Thyroid gland (tissue), 4 donors: ENCODE measurements around the gene DNAH14. TPM values are rescaled to one million over a fixed set of nuclear protein-coding genes. Genes with fewer than 3 reads are reported as not detected.
"Not testable (repeated sequence)": the region's sequence is repeated elsewhere in the genome, so short reads cannot be mapped to it uniquely, and the experiment has no call there.

Source experiments
- DNase-seq, 2 donors: peaks; one replicate each; pipeline ENCODE4 v3.0.0-alpha.2; 2019
- H3K27ac ChIP-seq, 3 donors: fragments of 200-600 bp; sonication (generic); 1 replicate in 2 of 3; 2 replicates in 1 of 3; pipeline ENCODE4 v1.5.1; 2016 to 2019; ENCODE audit warnings: mild to moderate bottlenecking in 1 of 3, moderate library complexity in 1 of 3
- H3K27me3 ChIP-seq: fragments of 200-600 bp; sonication (generic); one replicate; pipeline ENCODE4 v1.5.1; 2019
- H3K36me3 ChIP-seq, 2 donors: fragments of 200-600 bp; sonication (generic); one replicate each; pipeline ENCODE4 v1.5.1; 2016 to 2019
- H3K4me1 ChIP-seq, 2 donors: fragments of 200-600 bp; sonication (generic); one replicate each; pipeline ENCODE4 v1.5.1; 2017 to 2019
- H3K4me3 ChIP-seq, 3 donors: fragments of 200-600 bp; sonication (generic); replicated peaks in 1 of 3; 1 replicate in 2 of 3; 2 replicates in 1 of 3; pipeline ENCODE4 v1.5.1; 2016; ENCODE audit warnings: mild to moderate bottlenecking in 1 of 3
- H3K9me3 ChIP-seq: fragments of 200-600 bp; sonication (generic); one replicate; pipeline ENCODE4 v1.5.1; 2017
- CTCF ChIP-seq, 6 experiments: fragments of 200-600 bp in 3 of 6; fragments of 450-650 bp in 3 of 6; sonication (generic) in 3 of 6; IDR thresholded peaks; one replicate each; pipeline ENCODE4 v1.5.1; 2016 to 2019; ENCODE audit warnings: antibody characterized with exemption in 6 of 6, mild to moderate bottlenecking in 2 of 6, inconsistent platforms in 1 of 6, moderate library complexity in 1 of 6
- POLR2A ChIP-seq, 2 donors: fragments of 450-650 bp; IDR thresholded peaks; one replicate each; pipeline ENCODE4 v1.6.1; 2017; ENCODE audit warnings: antibody characterized with exemption in 2 of 2, mild to moderate bottlenecking in 2 of 2, moderate library complexity in 1 of 2
- WGBS, 2 donors: methylation state at CpG; one replicate each; pipeline ENCODE4 v1.1.5; 2017; 5-methylcytosine and 5-hydroxymethylcytosine counted together
- intact Hi-C: fragments of 100-400 bp; cut with DNase I; formaldehyde crosslinking; loops from one replicate; pipeline ENCODE4 v1.15.1; 2023
- total RNA-seq, 4 donors: library from RNA; depleted of rRNA; stranded (reverse); fragments of >200 nt; gene quantifications; one replicate each; pipeline ENCODE4 v1.2.3, GENCODE V29; 2016

Gene DNAH14
- total RNA-seq, 4 donors from 2014 or later = 60.5 to 75.9 (median 69.2) TPM

GRCh38 chr1:224957696-224958095 lies 28.2 kb downstream of the DNAH14 start:
- DNase-seq = no peak
- 84 to 85% methylated on average over 3 of the region's 3 CpGs for WGBS, 2 donors

GRCh38 chr1:224958490-224958889 lies 29.0 kb downstream of the DNAH14 start:
- intact Hi-C loops = no loop called here
- H3K27ac ChIP-seq = no peak overlapping the region
- WGBS, 2 donors = 91 to 93% methylated on average over 1 of the region's 1 CpG
- H3K9me3 ChIP-seq = no peaks in the 10 kb centered on the region
- H3K4me1 ChIP-seq = no peaks in the 10 kb centered on the region
- TF ChIP-seq CTCF (IDR thresholded peaks at IDR 0.05) (no peak), POLR2A (IDR thresholded peaks at IDR 0.05) (no peak)
- no peaks in the 10 kb centered on the region for H3K27me3 ChIP-seq
- no peaks in the 10 kb centered on the region for H3K36me3 ChIP-seq
- H3K4me3 ChIP-seq = no peak overlapping the region
- DNase-seq = no peak

More at GRCh38 chr1:224957696-224958095, 28.2 kb downstream of the DNAH14 start:
- Histone ChIP-seq H3K9me3 (no peaks in the 10 kb centered on the region), H3K27ac (no peak overlapping the region), H3K4me1 (no peaks in the 10 kb centered on the region), H3K4me3 (no peak overlapping the region), H3K36me3 (no peaks in the 10 kb centered on the region), H3K27me3 (no peaks in the 10 kb centered on the region)
- TF ChIP-seq CTCF (IDR thresholded peaks at IDR 0.05) (no peak), POLR2A (IDR thresholded peaks at IDR 0.05) (no peak)
- intact Hi-C loops = no loop called here

GRCh38 chr1:224959115-224959514 lies 29.6 kb downstream of the DNAH14 start:
- intact Hi-C loops = no loop called here
- Histone ChIP-seq H3K27me3 (no peaks in the 10 kb centered on the region), H3K4me3 (no peak overlapping the region), H3K27ac (no peak overlapping the region), H3K9me3 (no peaks in the 10 kb centered on the region), H3K36me3 (no peaks in the 10 kb centered on the region), H3K4me1 (no peaks in the 10 kb centered on the region)
- TF ChIP-seq CTCF (IDR thresholded peaks at IDR 0.05) (no peak), POLR2A (IDR thresholded peaks at IDR 0.05) (no peak)
- no peak for DNase-seq
- 89 to 95% methylated on average over 1 of the region's 1 CpG for WGBS, 2 donors

DNA sequence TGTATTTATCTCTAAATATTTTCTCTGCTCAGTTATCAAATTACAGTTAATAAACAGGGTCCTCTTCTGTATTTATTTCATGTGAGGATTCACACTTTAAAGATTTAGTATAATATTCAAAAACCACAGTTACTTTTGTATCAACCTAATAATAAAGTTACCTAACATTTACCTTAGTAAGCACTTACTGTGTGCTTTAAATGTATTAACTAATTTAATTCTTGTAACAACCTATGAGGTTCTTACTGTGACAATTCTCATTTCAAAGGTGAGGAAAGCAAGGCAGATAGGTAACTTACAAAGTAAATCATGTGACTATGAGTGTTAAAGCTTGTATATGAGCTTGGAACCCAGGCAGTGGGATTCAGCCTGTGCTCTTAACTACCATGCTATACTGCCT lies 30.2 kb downstream of the DNAH14 start:
- no peak for DNase-seq
- H3K27me3 ChIP-seq = no peaks in the 10 kb centered on the region
- H3K27ac ChIP-seq = no peak overlapping the region
- H3K9me3 ChIP-seq = no peaks in the 10 kb centered on the region
- intact Hi-C loops = no loop called here
- no peak for TF ChIP-seq CTCF (IDR thresholded peaks at IDR 0.05)
- no peak for TF ChIP-seq POLR2A (IDR thresholded peaks at IDR 0.05)
- no peaks in the 10 kb centered on the region for H3K4me1 ChIP-seq
- no peaks in the 10 kb centered on the region for H3K36me3 ChIP-seq
- H3K4me3 ChIP-seq = no peak overlapping the region

DNA sequence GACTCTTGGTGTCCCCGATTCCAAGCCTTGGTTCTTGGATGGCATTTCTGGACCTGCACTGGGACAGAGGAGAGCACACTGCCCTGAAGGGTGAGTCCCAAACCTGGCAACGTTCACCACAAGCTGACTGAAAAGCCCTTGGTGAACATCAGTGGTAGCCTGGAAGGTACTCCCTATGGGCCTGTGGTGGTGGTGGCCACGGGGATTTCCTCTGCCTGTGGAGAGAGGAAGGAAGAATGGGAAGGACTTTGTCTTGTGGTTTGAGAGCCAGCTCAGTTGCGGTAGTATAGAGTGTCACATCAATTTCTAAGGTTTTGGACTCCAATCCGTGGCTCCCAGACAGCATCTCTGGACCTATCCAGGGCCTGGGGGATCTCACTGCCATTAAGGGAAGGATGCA lies 50.7 kb downstream of the DNAH14 start:
- H3K9me3 ChIP-seq = no peaks in the 10 kb centered on the region
- H3K36me3 ChIP-seq = no peaks in the 10 kb centered on the region
- no peaks in the 10 kb centered on the region for H3K4me1 ChIP-seq
- H3K27ac ChIP-seq = no peak overlapping the region
- DNase-seq = no peak
- TF ChIP-seq POLR2A (IDR thresholded peaks at IDR 0.05) = no peak
- WGBS, 2 donors = 76 to 77% methylated on average over 5 of the region's 5 CpGs
- H3K4me3 ChIP-seq = no peak overlapping the region
- intact Hi-C loops = no loop called here
- H3K27me3 ChIP-seq = no peaks in the 10 kb centered on the region

- H3K36me3 ChIP-seq, H3K9me3 ChIP-seq, intact Hi-C loops, H3K27ac ChIP-seq, H3K27me3 ChIP-seq, H3K4me3 ChIP-seq, DNase-seq, H3K4me1 ChIP-seq: not testable (repeated sequence)
- WGBS, 2 donors = 14 to 18% methylated on average over 1 of the region's 1 CpG
These were observed 52.5 kb downstream of the DNAH14 start for GRCh38 chr1:224981922-224982354.
